Keratinocyte (primary cell): ENCODE results near the gene WNK2. TPM values are rescaled to one million over a fixed set of nuclear protein-coding genes. Genes with fewer than 3 reads are reported as not detected.

Source experiments
- DNase-seq: peaks from one replicate; pipeline ENCODE4 v3.0.0-alpha.2; 2011; ENCODE audit warnings: low read depth, missing footprints, low spot score
- FAIRE-seq: peaks from 2 replicates; lab custom pipeline; 2011; peaks lifted over from hg19 to GRCh38; lab: Jason Lieb, UNC
- H2AFZ ChIP-seq: 2 replicates; pipeline ENCODE4 v1.6.0; 2012; ENCODE audit warnings: low read length, control low read depth, inconsistent platforms; ENCODE audit not compliant: control insufficient read depth
- H3K27ac ChIP-seq: 2 replicates; pipeline ENCODE4 v1.5.1; 2011; ENCODE audit warnings: low read length; ENCODE audit not compliant: control insufficient read depth, insufficient read depth
- H3K27me3 ChIP-seq: 3 replicates; pipeline ENCODE4 v1.6.0; 2011; ENCODE audit warnings: low read length; ENCODE audit not compliant: control insufficient read depth, insufficient read depth; ENCODE audit errors: extremely low read depth
- H3K36me3 ChIP-seq, 2 experiments: 2 replicates in 1 of 2; 3 replicates in 1 of 2; pipeline ENCODE4 v1.5.1; 2011; ENCODE audit warnings: low read length in 2 of 2, mild to moderate bottlenecking in 1 of 2; ENCODE audit not compliant: control insufficient read depth in 2 of 2, insufficient read depth in 2 of 2; ENCODE audit errors: extremely low read depth in 1 of 2
- H3K4me1 ChIP-seq: 3 replicates; pipeline ENCODE4 v1.5.1; 2011; ENCODE audit warnings: low read length; ENCODE audit not compliant: control insufficient read depth, insufficient read depth; ENCODE audit errors: extremely low read depth
- H3K4me2 ChIP-seq: 3 replicates; pipeline ENCODE4 v1.6.0; 2011; ENCODE audit warnings: low read depth, low read length; ENCODE audit not compliant: control insufficient read depth, insufficient read depth; ENCODE audit errors: extremely low read depth
- H3K4me3 ChIP-seq, 3 experiments: fragments of 200-600 bp in 1 of 3; sonication (generic) in 1 of 3; 2 replicates in 2 of 3; 3 replicates in 1 of 3; pipeline ENCODE4 v1.5.1; 2011 to 2016; ENCODE audit warnings: low read length in 3 of 3, mild to moderate bottlenecking in 3 of 3, control low read depth in 2 of 3, inconsistent platforms in 1 of 3, low read depth in 1 of 3, mixed read lengths in 1 of 3, mixed run types in 1 of 3, moderate library complexity in 1 of 3; ENCODE audit not compliant: control insufficient read depth in 2 of 3, insufficient read depth in 2 of 3; ENCODE audit errors: extremely low read depth in 1 of 3
- H3K79me2 ChIP-seq: 2 replicates; pipeline ENCODE4 v1.6.0; 2012; ENCODE audit warnings: low read length; ENCODE audit not compliant: control insufficient read depth, insufficient read depth
- H3K9ac ChIP-seq: 3 replicates; pipeline ENCODE4 v1.6.0; 2011; ENCODE audit warnings: low read length; ENCODE audit not compliant: control insufficient read depth, insufficient read depth; ENCODE audit errors: extremely low read depth
- H3K9me1 ChIP-seq: 3 replicates; pipeline ENCODE4 v1.6.0; 2011; ENCODE audit warnings: low read length; ENCODE audit not compliant: control insufficient read depth, insufficient read depth; ENCODE audit errors: extremely low read depth
- H3K9me3 ChIP-seq: 2 replicates; pipeline ENCODE4 v1.5.1; 2012; ENCODE audit warnings: low read depth, low read length; ENCODE audit not compliant: control insufficient read depth
- H4K20me1 ChIP-seq: 3 replicates; pipeline ENCODE4 v1.6.0; 2011; ENCODE audit warnings: low read length; ENCODE audit not compliant: control insufficient read depth, insufficient read depth; ENCODE audit errors: extremely low read depth
- CTCF ChIP-seq, 3 experiments: IDR thresholded peaks in 1 of 3; conservative IDR thresholded peaks in 1 of 3; optimal IDR thresholded peaks in 1 of 3; 2 replicates in 2 of 3; 3 replicates in 1 of 3; pipeline versions ENCODE3 to v1.5.1; 2011; ENCODE audit warnings: low read length in 3 of 3, mild to moderate bottlenecking in 3 of 3, moderate library complexity in 2 of 3, control low read depth in 1 of 3, inconsistent platforms in 1 of 3; ENCODE audit not compliant: insufficient read depth in 2 of 3; ENCODE audit errors: extremely low read depth in 1 of 3
- EZH2 ChIP-seq: IDR thresholded peaks from one replicate; pipeline ENCODE4 v1.6.1; 2012; ENCODE audit warnings: inconsistent platforms, mild to moderate bottlenecking, low read length, moderate library complexity
- dilution Hi-C: fragments of 300-500 bp; cut with MboI; formaldehyde crosslinking; loops from one replicate; pipeline ENCODE4 v1.7.0; 2020; ENCODE audit warnings: low sequenced_read_pairs; ENCODE audit not compliant: extremely low pct_ligation_motif_present
- polyA plus RNA-seq, 5 experiments: library from polyadenylated mRNA; depleted of rRNA in 3 of 5; stranded (reverse) in 3 of 5; stranded (forward) in 1 of 5; unstranded in 1 of 5; fragments of >200 nt; gene quantifications; 1 replicate in 1 of 5; 2 replicates in 3 of 5; 3 replicates in 1 of 5; pipeline versions ENCODE4 v1.2.1 to v1.2.3, GENCODE V29; 2011 to 2012; ENCODE audit warnings: missing spikeins in 2 of 5, low read depth in 1 of 5, low replicate concordance in 1 of 5

WNK2 gene
- polyA plus RNA-seq, 1 donor (not counting 4 experiments of a cell fraction or from before 2014, with no cell fraction given) = not detected

- DNase-seq (no peak), FAIRE-seq (no peak)
- H3K4me2 ChIP-seq = no peak overlapping the region
- dilution Hi-C loops = no loop called here
- H3K79me2 ChIP-seq = no peaks in the 10 kb centered on the region
- no peaks in the 10 kb centered on the region for H3K4me1 ChIP-seq
- no peak overlapping the region for H3K9ac ChIP-seq
- no peaks in the 10 kb centered on the region for H3K36me3 ChIP-seq
- H3K9me1 ChIP-seq = no peaks in the 10 kb centered on the region
- TF ChIP-seq EZH2 (no peak), CTCF (optimal IDR thresholded peaks at IDR 0.05 in 1 of 3, IDR thresholded peaks at IDR 0.05 in 1 of 3, conservative IDR thresholded peaks at IDR 0.05 in 1 of 3; ENCODE audit: extremely low read depth in 1 of 3, insufficient read depth in 2 of 3, low read length in 3 of 3) (no peak)
- H3K27me3 ChIP-seq = no peaks in the 10 kb centered on the region
- H3K4me3 ChIP-seq = no peak overlapping the region
- no peak overlapping the region for H2AFZ ChIP-seq
- no peaks in the 10 kb centered on the region for H4K20me1 ChIP-seq
- no peaks in the 10 kb centered on the region for H3K9me3 ChIP-seq
- no peak overlapping the region for H3K27ac ChIP-seq
Observed at GRCh38 chr9:93354451-93354850, 170.5 kb downstream of the WNK2 start.

GRCh38 chr9:93355827-93356226 is 171.9 kb downstream of the WNK2 start:
- no peak for DNase-seq

More at GRCh38 chr9:93355827-93356226, 171.9 kb downstream of the WNK2 start:
- H3K4me2 ChIP-seq = no peak overlapping the region
- H3K79me2 ChIP-seq = no peaks in the 10 kb centered on the region
- FAIRE-seq = no peak
- no peaks in the 10 kb centered on the region for H3K36me3 ChIP-seq
- dilution Hi-C loops = no loop called here
- no peak overlapping the region for H3K9ac ChIP-seq
- no peaks in the 10 kb centered on the region for H3K27me3 ChIP-seq
- H3K4me1 ChIP-seq = no peaks in the 10 kb centered on the region
- H3K27ac ChIP-seq = no peak overlapping the region
- no peaks in the 10 kb centered on the region for H4K20me1 ChIP-seq
- TF ChIP-seq EZH2 (no peak), CTCF (optimal IDR thresholded peaks at IDR 0.05 in 1 of 3, IDR thresholded peaks at IDR 0.05 in 1 of 3, conservative IDR thresholded peaks at IDR 0.05 in 1 of 3; ENCODE audit: extremely low read depth in 1 of 3, insufficient read depth in 2 of 3, low read length in 3 of 3) (no peak)
- no peaks in the 10 kb centered on the region for H3K9me3 ChIP-seq
- no peaks in the 10 kb centered on the region for H3K9me1 ChIP-seq
- H2AFZ ChIP-seq = no peak overlapping the region
- H3K4me3 ChIP-seq = no peak overlapping the region
